ENCODE data around the gene CAPG.

CAPG gene

DNA sequence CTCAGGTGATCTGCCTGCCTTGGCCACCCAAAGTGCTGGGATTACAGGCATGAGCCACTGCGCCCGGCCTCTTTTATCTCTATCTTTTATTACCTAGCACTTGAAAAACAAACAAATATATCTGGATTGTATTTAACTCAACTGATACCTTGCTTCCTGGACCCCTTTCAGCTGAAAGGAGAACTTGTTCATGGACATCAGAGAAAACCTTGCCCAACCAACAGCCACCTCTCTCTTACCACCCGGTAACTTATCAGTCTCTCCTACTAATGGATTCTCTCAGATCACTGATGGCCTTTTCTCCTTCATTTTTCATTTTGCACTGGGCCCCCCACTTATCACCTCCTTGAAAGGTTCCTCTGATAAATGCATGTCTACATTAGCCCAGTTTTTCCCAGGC, 62.6 kb downstream of the CAPG start:
- TF ChIP-seq, protein P1, sequence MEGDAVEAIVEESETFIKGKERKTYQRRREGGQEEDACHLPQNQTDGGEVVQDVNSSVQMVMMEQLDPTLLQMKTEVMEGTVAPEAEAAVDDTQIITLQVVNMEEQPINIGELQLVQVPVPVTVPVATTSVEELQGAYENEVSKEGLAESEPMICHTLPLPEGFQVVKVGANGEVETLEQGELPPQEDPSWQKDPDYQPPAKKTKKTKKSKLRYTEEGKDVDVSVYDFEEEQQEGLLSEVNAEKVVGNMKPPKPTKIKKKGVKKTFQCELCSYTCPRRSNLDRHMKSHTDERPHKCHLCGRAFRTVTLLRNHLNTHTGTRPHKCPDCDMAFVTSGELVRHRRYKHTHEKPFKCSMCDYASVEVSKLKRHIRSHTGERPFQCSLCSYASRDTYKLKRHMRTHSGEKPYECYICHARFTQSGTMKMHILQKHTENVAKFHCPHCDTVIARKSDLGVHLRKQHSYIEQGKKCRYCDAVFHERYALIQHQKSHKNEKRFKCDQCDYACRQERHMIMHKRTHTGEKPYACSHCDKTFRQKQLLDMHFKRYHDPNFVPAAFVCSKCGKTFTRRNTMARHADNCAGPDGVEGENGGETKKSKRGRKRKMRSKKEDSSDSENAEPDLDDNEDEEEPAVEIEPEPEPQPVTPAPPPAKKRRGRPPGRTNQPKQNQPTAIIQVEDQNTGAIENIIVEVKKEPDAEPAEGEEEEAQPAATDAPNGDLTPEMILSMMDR (IDR thresholded peaks at IDR 0.05; ENCODE audit: insufficient read depth, low read length, poor library complexity, severe bottlenecking): no peak

More for the DNA sequence above, 62.6 kb downstream of the CAPG start:
- H3K4me3 ChIP-seq (replicated peaks; ENCODE audit: low read depth, low read length): no peak overlapping the region
- no peak for DNase-seq (ENCODE audit: extremely low read depth, insufficient read length)
- peaks cover 32% of the 10 kb centered on the region for H3K36me3 ChIP-seq (ENCODE audit: control insufficient read depth, insufficient read depth, low read length)
- no peaks in the 10 kb centered on the region for H3K27me3 ChIP-seq (replicated peaks; ENCODE audit: control insufficient read depth, insufficient read depth, low read length)

All from GM06990 (cell line).